Astrocyte of the cerebellum (primary cell): ENCODE measurements around the gene PIGR.

ENCODE experiments used
- DNase-seq: peaks from one replicate; pipeline ENCODE4 v3.0.0-alpha.2; 2011; ENCODE audit warnings: low read depth
- H3K4me3 ChIP-seq: 2 replicates; pipeline ENCODE4 v1.5.1; 2011; ENCODE audit warnings: mild to moderate bottlenecking, low read depth, low read length, moderate library complexity
- in situ Hi-C: cut with HindIII; loops from 2 replicates; pipeline ENCODE4 v1.10.0; 2017; ENCODE audit warnings: low sequenced_read_pairs
- TF ChIP-seq, protein P1 (sequence below): IDR thresholded peaks from 2 replicates; pipeline ENCODE4 v1.5.1; 2012; ENCODE audit warnings: low read length, low read depth, moderate library complexity, mild to moderate bottlenecking; ENCODE audit errors: missing control alignments

Gene PIGR

GRCh38 chr1:206949641-206950040, 3.4 kb upstream of the PIGR start:
- no peak for DNase-seq
- no peak overlapping the region for H3K4me3 ChIP-seq
- TF ChIP-seq, protein P1, sequence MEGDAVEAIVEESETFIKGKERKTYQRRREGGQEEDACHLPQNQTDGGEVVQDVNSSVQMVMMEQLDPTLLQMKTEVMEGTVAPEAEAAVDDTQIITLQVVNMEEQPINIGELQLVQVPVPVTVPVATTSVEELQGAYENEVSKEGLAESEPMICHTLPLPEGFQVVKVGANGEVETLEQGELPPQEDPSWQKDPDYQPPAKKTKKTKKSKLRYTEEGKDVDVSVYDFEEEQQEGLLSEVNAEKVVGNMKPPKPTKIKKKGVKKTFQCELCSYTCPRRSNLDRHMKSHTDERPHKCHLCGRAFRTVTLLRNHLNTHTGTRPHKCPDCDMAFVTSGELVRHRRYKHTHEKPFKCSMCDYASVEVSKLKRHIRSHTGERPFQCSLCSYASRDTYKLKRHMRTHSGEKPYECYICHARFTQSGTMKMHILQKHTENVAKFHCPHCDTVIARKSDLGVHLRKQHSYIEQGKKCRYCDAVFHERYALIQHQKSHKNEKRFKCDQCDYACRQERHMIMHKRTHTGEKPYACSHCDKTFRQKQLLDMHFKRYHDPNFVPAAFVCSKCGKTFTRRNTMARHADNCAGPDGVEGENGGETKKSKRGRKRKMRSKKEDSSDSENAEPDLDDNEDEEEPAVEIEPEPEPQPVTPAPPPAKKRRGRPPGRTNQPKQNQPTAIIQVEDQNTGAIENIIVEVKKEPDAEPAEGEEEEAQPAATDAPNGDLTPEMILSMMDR: no peak
- in situ Hi-C loops: no loop called here

DNA sequence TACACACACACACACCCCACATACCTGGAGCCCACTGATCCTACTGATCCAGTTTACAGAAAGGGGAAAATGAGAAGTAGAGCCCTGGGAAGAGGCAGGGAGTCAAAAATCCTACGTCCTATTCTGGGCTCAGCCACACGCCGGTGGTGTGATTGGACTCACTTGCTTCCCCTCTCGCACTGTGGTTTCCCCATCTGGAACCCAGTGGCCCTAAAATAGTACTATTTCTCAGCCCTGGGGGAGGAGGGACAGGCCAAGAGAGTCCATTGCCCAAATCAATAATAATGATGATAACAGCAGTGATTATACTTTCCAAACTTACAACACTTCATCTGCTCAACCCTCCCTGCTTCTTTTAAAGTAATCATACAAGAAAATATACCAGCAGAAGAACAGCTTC, 2.9 kb upstream of the PIGR start:
- no peak overlapping the region for H3K4me3 ChIP-seq
- no peak for DNase-seq
- TF ChIP-seq, protein P1: no peak
- in situ Hi-C loops: no loop called here

DNA sequence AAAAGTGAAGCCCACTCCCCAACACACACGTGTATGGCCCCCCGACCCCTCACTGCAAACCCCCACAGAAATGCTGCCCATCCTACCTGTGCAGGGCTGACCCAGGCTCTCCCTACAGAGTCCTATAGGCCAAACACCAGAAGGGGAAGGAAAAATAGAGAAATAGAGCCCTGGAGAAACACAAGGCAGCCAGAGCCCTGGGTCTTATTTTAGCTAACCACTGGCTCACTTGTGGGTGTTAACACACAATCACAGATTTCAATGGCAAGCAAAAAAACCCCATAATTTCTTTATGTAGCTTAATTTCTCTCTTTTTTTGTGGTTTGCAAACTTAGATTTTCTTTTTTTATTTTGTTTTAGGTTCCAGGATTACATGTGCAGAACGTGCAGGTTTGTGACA, 989 bp upstream of the PIGR start:
- in situ Hi-C loops: no loop called here
- H3K4me3 ChIP-seq: no peak overlapping the region
- TF ChIP-seq, protein P1: no peak
- no peak for DNase-seq

GRCh38 chr1:206945779-206946178, 487 bp downstream of the PIGR start:
- in situ Hi-C loops: no loop called here
- DNase-seq: no peak
- no peak overlapping the region for H3K4me3 ChIP-seq
- TF ChIP-seq, protein P1: no peak

GRCh38 chr1:206944703-206945102, 1.6 kb downstream of the PIGR start:
- in situ Hi-C loops: no loop called here
- TF ChIP-seq, protein P1: no peak
- DNase-seq: no peak
- no peak overlapping the region for H3K4me3 ChIP-seq

DNA sequence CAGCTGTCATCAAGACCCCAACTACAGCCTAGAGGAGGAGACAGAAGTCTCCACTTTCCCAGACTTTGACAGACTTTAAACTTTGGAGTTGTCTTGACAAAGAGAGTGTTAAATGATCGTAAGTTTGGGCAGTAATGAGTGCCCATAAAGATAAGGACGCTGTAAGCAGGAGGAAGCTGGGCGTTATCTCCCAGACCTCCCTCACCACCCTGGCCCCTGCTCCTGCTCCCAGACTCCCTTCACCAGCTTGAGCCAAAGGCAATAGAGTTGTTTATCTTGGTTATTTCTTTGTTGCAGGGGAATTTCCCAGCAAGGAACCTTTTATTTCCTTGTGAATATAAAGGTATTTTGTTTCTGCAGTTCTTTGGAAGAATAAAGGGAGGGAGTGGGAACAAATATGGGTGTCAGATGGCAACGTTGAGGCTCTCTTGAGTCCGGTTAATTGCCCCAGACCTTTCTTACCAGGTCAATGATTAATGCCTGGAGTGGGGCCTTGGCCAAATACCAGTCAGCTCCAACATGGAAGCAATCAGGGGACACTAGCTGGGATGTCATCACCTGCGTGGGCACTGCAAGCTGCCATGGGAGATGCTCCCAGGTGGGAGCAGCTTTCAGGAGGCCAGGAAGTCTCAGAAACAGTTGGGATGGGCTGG, 4.4 kb downstream of the PIGR start:
- TF ChIP-seq, protein P1: no peak
- H3K4me3 ChIP-seq: no peak overlapping the region
- in situ Hi-C loops: no loop called here
- DNase-seq: no peak
